Caco-2 (cell line): ENCODE data around the gene ZNF415. TPM values are rescaled to one million over a fixed set of nuclear protein-coding genes. Genes with fewer than 3 reads are reported as not detected.

Experiments used
- BruUV-seq: library from RNA; stranded (reverse); fragments of 400-500 nt; replicated peaks from 2 replicates; lab custom pipeline; 2021; lab: Mats Ljungman, UMichigan
- CTCF ChIA-PET: fragments of 300-600 bp; sonication (Branson Sonifier 250); formaldehyde crosslinking; loops from one replicate; lab custom pipeline; 2022; ENCODE audit warnings: antibody characterized with exemption; lab: Charles Lee
- POLR2A ChIA-PET: fragments of 300-600 bp; sonication (Branson Sonifier 250); formaldehyde crosslinking; loops from one replicate; lab custom pipeline; 2022; ENCODE audit warnings: antibody characterized with exemption; lab: Charles Lee
- DNase-seq, 2 experiments: peaks; one replicate each; pipeline versions ENCODE4 v3.0.0 to v3.0.0-alpha.2; 2020 to 2022
- H3K27me3 ChIP-seq: replicated peaks from 2 replicates; pipeline ENCODE4 v1.6.0; 2011; ENCODE audit warnings: low read length; ENCODE audit not compliant: control insufficient read depth, insufficient read depth
- H3K36me3 ChIP-seq: 2 replicates; pipeline ENCODE4 v1.5.1; 2011; ENCODE audit warnings: low read length; ENCODE audit not compliant: control insufficient read depth, insufficient read depth
- H3K4me1 ChIP-seq: fragments of 250-450 bp; sonication (Bioruptor Pico); 2 replicates; pipeline ENCODE4 v1.5.1; 2020; ENCODE audit warnings: mild to moderate bottlenecking
- H3K4me3 ChIP-seq: 2 replicates; pipeline ENCODE4 v1.5.1; 2011; ENCODE audit warnings: low read depth, mild to moderate bottlenecking, control low read depth, low read length
- H3K9me3 ChIP-seq: fragments of 250-450 bp; sonication (Bioruptor Pico); 2 replicates; pipeline ENCODE4 v1.5.1; 2020; ENCODE audit warnings: mild to moderate bottlenecking, moderate library complexity
- H3K27ac Mint-ChIP-seq: one replicate; pipeline ENCODE4 v1.8.0; 2022; ENCODE audit warnings: mixed read lengths; ENCODE audit not compliant: unreplicated experiment
- H3K27me3 Mint-ChIP-seq: one replicate; pipeline ENCODE4 v1.8.0; 2022; ENCODE audit warnings: mixed read lengths; ENCODE audit not compliant: insufficient read depth, unreplicated experiment
- H3K36me3 Mint-ChIP-seq: one replicate; pipeline ENCODE4 v1.8.0; 2022; ENCODE audit warnings: mild to moderate bottlenecking, mixed read lengths; ENCODE audit not compliant: insufficient read depth, unreplicated experiment
- H3K4me1 Mint-ChIP-seq: one replicate; pipeline ENCODE4 v1.8.0; 2022; ENCODE audit warnings: low read depth, mixed read lengths; ENCODE audit not compliant: unreplicated experiment
- H3K4me3 Mint-ChIP-seq: one replicate; pipeline ENCODE4 v1.8.0; 2022; ENCODE audit warnings: mild to moderate bottlenecking, moderate library complexity, mixed read lengths; ENCODE audit not compliant: unreplicated experiment
- H3K9me3 Mint-ChIP-seq: one replicate; pipeline ENCODE4 v1.8.0; 2022; ENCODE audit warnings: mixed read lengths; ENCODE audit not compliant: unreplicated experiment
- CTCF ChIP-seq, 2 experiments: fragments of 200-600 bp in 1 of 2; IDR thresholded peaks; 1 replicate in 1 of 2; 2 replicates in 1 of 2; pipeline versions ENCODE4 v1.5.1 to v1.8.0; 2011 to 2022; ENCODE audit warnings: antibody characterized with exemption in 1 of 2, control low read depth in 1 of 2, inconsistent platforms in 1 of 2, low read depth in 1 of 2, low read length in 1 of 2, mild to moderate bottlenecking in 1 of 2, moderate library complexity in 1 of 2; ENCODE audit not compliant: insufficient read depth in 1 of 2, severe bottlenecking in 1 of 2, unreplicated experiment in 1 of 2
- intact Hi-C: fragments of 100-400 bp; cut with micrococcal nuclease; formaldehyde crosslinking; loops from one replicate; pipeline ENCODE4 v1.10.0; 2022; ENCODE audit not compliant: unreplicated experiment
- total RNA-seq: library from RNA; stranded (reverse); gene quantifications from 2 replicates; pipeline ENCODE4 v1.2.3, GENCODE V29; 2022

The ZNF415 gene
- total RNA-seq, 1 experiment from 2014 or later = 14.9 TPM

DNA sequence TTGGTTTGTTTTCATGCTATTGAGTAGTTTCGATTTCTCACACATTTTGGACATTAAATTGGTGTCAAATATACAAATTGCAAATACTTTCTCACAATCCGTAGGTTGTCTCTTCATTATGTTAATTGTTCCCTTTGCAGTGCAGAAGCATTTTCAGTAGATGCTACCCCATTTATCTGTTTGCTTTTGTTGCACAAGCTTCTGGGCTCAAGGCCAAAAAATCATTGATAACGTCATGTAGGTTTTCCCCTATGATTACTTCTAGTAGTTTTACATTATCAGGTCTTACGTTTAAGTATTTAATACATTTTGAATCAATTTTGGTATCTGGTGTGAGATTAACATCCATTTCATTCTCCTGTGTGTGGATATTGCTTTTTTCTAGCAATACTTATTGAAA is 40.2 kb upstream of the ZNF415 start:
- no peaks in the 10 kb centered on the region for H3K27me3 Mint-ChIP-seq
- Histone ChIP-seq H3K4me3 (no peak overlapping the region), H3K4me1 (no peaks in the 10 kb centered on the region), H3K9me3 (peaks cover 15% of the 10 kb centered on the region), H3K27me3 (no peaks in the 10 kb centered on the region), H3K36me3 (no peaks in the 10 kb centered on the region; the same call in 1 of the 2 replicates)
- ChIA-PET CTCF (no interaction called here), POLR2A (no interaction called here)
- H3K9me3 Mint-ChIP-seq = peaks cover 43% of the 10 kb centered on the region
- no peak overlapping the region for H3K27ac Mint-ChIP-seq
- H3K4me1 Mint-ChIP-seq = no peaks in the 10 kb centered on the region
- H3K4me3 Mint-ChIP-seq = no peak overlapping the region
- H3K36me3 Mint-ChIP-seq = no peaks in the 10 kb centered on the region
- DNase-seq = no peak
- no TSS peak for BruUV-seq
- intact Hi-C loops = loop anchor here (5.0 kb wide), 1 partner anchor 106 kb away; no protein-coding TSS in a partner anchor
- TF ChIP-seq CTCF (IDR thresholded peaks at IDR 0.05; ENCODE audit: insufficient read depth in 1 of 2, low read depth in 1 of 2, low read length in 1 of 2, severe bottlenecking in 1 of 2, unreplicated experiment in 1 of 2) = no peak

DNA sequence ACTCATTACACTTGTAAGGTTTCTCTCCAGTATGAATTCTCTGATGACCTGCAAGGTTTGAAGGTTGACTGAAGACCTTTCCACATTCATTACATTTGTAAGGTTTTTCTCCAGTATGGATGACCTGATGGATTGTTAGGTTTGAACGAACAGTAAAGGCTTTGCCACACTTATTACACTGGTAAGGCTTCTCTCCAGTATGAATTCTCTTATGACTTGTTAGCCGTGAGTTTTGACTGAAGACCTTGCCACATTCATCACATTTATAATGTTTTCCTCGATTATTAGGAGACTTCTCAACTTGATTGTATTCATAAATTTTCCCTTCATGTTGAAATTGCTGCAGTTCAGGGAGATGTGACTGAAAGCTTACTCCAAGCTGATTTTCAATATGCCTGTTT is 33.0 kb upstream of the ZNF415 start:
- no peak overlapping the region for H3K27ac Mint-ChIP-seq
- H3K4me1 ChIP-seq = no peaks in the 10 kb centered on the region
- no peaks in the 10 kb centered on the region for H3K36me3 ChIP-seq
- no peak for TF ChIP-seq CTCF (IDR thresholded peaks at IDR 0.05; ENCODE audit: insufficient read depth in 1 of 2, low read depth in 1 of 2, low read length in 1 of 2, severe bottlenecking in 1 of 2, unreplicated experiment in 1 of 2)
- no peak overlapping the region for H3K4me3 Mint-ChIP-seq
- peaks cover 34% of the 10 kb centered on the region for H3K9me3 Mint-ChIP-seq
- H3K4me1 Mint-ChIP-seq = no peaks in the 10 kb centered on the region
- H3K9me3 ChIP-seq = peaks cover 46% of the 10 kb centered on the region
- no peak for DNase-seq
- no peaks in the 10 kb centered on the region for H3K27me3 Mint-ChIP-seq
- no peak overlapping the region for H3K4me3 ChIP-seq
- BruUV-seq = no TSS peak
- H3K27me3 ChIP-seq = no peaks in the 10 kb centered on the region
- intact Hi-C loops = no loop called here
- CTCF ChIA-PET = no interaction called here
- POLR2A ChIA-PET = no interaction called here
- H3K36me3 Mint-ChIP-seq = no peaks in the 10 kb centered on the region

- Histone ChIP-seq H3K4me3 (no peak overlapping the region), H3K36me3 (no peaks in the 10 kb centered on the region), H3K9me3 (peaks cover 55% of the 10 kb centered on the region), H3K4me1 (no peaks in the 10 kb centered on the region), H3K27me3 (no peaks in the 10 kb centered on the region)
- no peak for DNase-seq
- Mint-ChIP-seq H3K27me3 (no peaks in the 10 kb centered on the region), H3K4me3 (no peak overlapping the region), H3K9me3 (peaks cover 57% of the 10 kb centered on the region), H3K36me3 (no peaks in the 10 kb centered on the region), H3K27ac (no peak overlapping the region), H3K4me1 (no peaks in the 10 kb centered on the region)
- CTCF ChIA-PET = no interaction called here
- POLR2A ChIA-PET = no interaction called here
- intact Hi-C loops = no loop called here
- no TSS peak for BruUV-seq
- TF ChIP-seq CTCF (IDR thresholded peaks at IDR 0.05; ENCODE audit: insufficient read depth in 1 of 2, low read depth in 1 of 2, low read length in 1 of 2, severe bottlenecking in 1 of 2, unreplicated experiment in 1 of 2) = no peak
Observed at GRCh38 chr19:53161123-53161522, 28.4 kb upstream of the ZNF415 start.
